Right lobe of liver (tissue), 6 donors: Measurements from ENCODE around the gene OLFM2. TPM values are rescaled to one million over a fixed set of nuclear protein-coding genes. Genes with fewer than 3 reads are reported as not detected.

Experiments
- ATAC-seq, 4 donors: fragments of 200-7000 bp; cut with Tn5 transposase; one replicate each; pipeline ENCODE4 v1.9.1; 2020; ENCODE audit warnings: mild to moderate bottlenecking in 4 of 4, moderate library complexity in 4 of 4
- DNase-seq, 3 donors: peaks; one replicate each; pipeline ENCODE4 v3.0.0-alpha.2; 2020
- H3K27ac ChIP-seq, 3 donors: fragments of 200-600 bp; one replicate each; pipeline ENCODE4 v1.8.0; 2022
- H3K27me3 ChIP-seq, 2 donors: fragments of 200-600 bp; one replicate each; pipeline ENCODE4 v1.8.0; 2022
- H3K36me3 ChIP-seq, 4 donors: fragments of 200-600 bp; sonication (generic) in 1 of 4; one replicate each; pipeline versions ENCODE4 v1.5.1 to v1.8.0; 2017 to 2022; ENCODE audit warnings: control low read depth in 1 of 4
- H3K4me1 ChIP-seq, 4 donors: fragments of 200-600 bp; sonication (generic) in 1 of 4; one replicate each; pipeline versions ENCODE4 v1.5.1 to v1.8.0; 2017 to 2022; ENCODE audit warnings: control low read depth in 1 of 4
- H3K4me3 ChIP-seq, 3 donors: fragments of 200-600 bp; one replicate each; pipeline ENCODE4 v1.8.0; 2022
- H3K9me3 ChIP-seq, 4 donors: fragments of 200-600 bp; sonication (generic) in 1 of 4; one replicate each; pipeline versions ENCODE4 v1.5.1 to v1.8.0; 2017 to 2022; ENCODE audit warnings: control low read depth in 1 of 4
- CTCF ChIP-seq, 4 donors: fragments of 200-600 bp in 3 of 4; fragments of 450-650 bp in 1 of 4; IDR thresholded peaks; one replicate each; pipeline versions ENCODE4 v1.5.1 to v1.8.0; 2016 to 2022; ENCODE audit warnings: antibody characterized with exemption in 4 of 4, mild to moderate bottlenecking in 2 of 4
- POLR2A ChIP-seq: fragments of 450-650 bp; IDR thresholded peaks from one replicate; pipeline ENCODE4 v1.6.1; 2017; ENCODE audit warnings: antibody characterized with exemption, mild to moderate bottlenecking
- WGBS: methylation state at CpG from one replicate; pipeline ENCODE4 v1.1.6; 2018; ENCODE audit warnings: low coverage, low lambda C conversion rate; ENCODE audit not compliant: insufficient coverage; ENCODE audit errors: missing lambda C conversion rate; 5-methylcytosine and 5-hydroxymethylcytosine counted together
- intact Hi-C, 2 donors: fragments of 100-400 bp; cut with DNase I; formaldehyde crosslinking; loops; one replicate each; pipeline versions ENCODE4 v1.11.2 to v1.14.1; 2022
- total RNA-seq, 6 experiments: library from RNA; depleted of rRNA in 2 of 6; stranded (reverse); fragments of >200 nt in 2 of 6; fragmentation: NEBNext Ultra II Directional in 3 of 6; extraction: Animal tissue kit (Norgen Biotek cat#: 25700) in 3 of 6; gene quantifications; one replicate each; pipeline versions ENCODE4 v1.1.0 to v1.2.4, GENCODE V29; 2016 to 2023
- donor health status: DM: no; HTN: yes; CAD: no.
- donor health status: DM: no; HTN: no; CAD: no.
- donor health status: DM: no; HTN: no; CAD: no.
- donor health status: DM: no; HTN: yes; CAD: no.
- donor health status: DM: no; HTN: yes; CAD: no.

The OLFM2 gene
- total RNA-seq, 6 experiments from 2014 or later, result 3.8 to 72.5 (median 31.8) TPM

GRCh38 chr19:9856609-9857008, 79.7 kb downstream of the OLFM2 start:
- no peaks in the 10 kb centered on the region for H3K4me1 ChIP-seq
- no peak overlapping the region for H3K4me3 ChIP-seq
- H3K36me3 ChIP-seq, result no peaks in the 10 kb centered on the region
- intact Hi-C loops, result no loop called here
- ATAC-seq (no peak), DNase-seq (no peak)
- H3K27ac ChIP-seq, result no peak overlapping the region
- 100% methylated on average over 4 of the region's 9 CpGs for WGBS
- TF ChIP-seq POLR2A (no peak), CTCF (IDR thresholded peaks at IDR 0.05) (no peak)
- H3K27me3 ChIP-seq, result no peaks in the 10 kb centered on the region
- H3K9me3 ChIP-seq, result no peaks in the 10 kb centered on the region

- intact Hi-C loops, result no loop called here
- TF ChIP-seq CTCF (IDR thresholded peaks at IDR 0.05) (no peak), POLR2A (no peak)
- no peak for ATAC-seq
- Histone ChIP-seq H3K4me1 (no peaks in the 10 kb centered on the region), H3K4me3 (no peak overlapping the region), H3K36me3 (no peaks in the 10 kb centered on the region), H3K27ac (no peak overlapping the region), H3K9me3 (no peaks in the 10 kb centered on the region), H3K27me3 (no peaks in the 10 kb centered on the region)
- DNase-seq, result no peak
- no CpG with 5 or more reads among the region's 38 CpGs for WGBS
These were observed 82.0 kb downstream of the OLFM2 start for GRCh38 chr19:9854282-9854846.

- Histone ChIP-seq H3K9me3 (no peaks in the 10 kb centered on the region), H3K4me3 (no peak overlapping the region), H3K27ac (no peak overlapping the region), H3K27me3 (no peaks in the 10 kb centered on the region), H3K36me3 (no peaks in the 10 kb centered on the region), H3K4me1 (no peaks in the 10 kb centered on the region)
- TF ChIP-seq POLR2A (no peak), CTCF (IDR thresholded peaks at IDR 0.05) (no peak)
- no peak for ATAC-seq
- DNase-seq, result no peak
- 71% methylated on average over 5 of the region's 19 CpGs for WGBS
- intact Hi-C loops, result no loop called here
These were observed 85.9 kb downstream of the OLFM2 start for GRCh38 chr19:9850235-9850959.

- ATAC-seq (no peak), DNase-seq (no peak)
- H3K9me3 ChIP-seq, result no peaks in the 10 kb centered on the region
- no CpG with 5 or more reads among the region's 7 CpGs for WGBS
- H3K27ac ChIP-seq, result no peak overlapping the region
- H3K36me3 ChIP-seq, result no peaks in the 10 kb centered on the region
- intact Hi-C loops, result no loop called here
- no peaks in the 10 kb centered on the region for H3K27me3 ChIP-seq
- H3K4me1 ChIP-seq, result no peaks in the 10 kb centered on the region
- no peak for TF ChIP-seq CTCF (IDR thresholded peaks at IDR 0.05)
- no peak for TF ChIP-seq POLR2A
- no peak overlapping the region for H3K4me3 ChIP-seq
These were observed 86.5 kb downstream of the OLFM2 start for GRCh38 chr19:9849791-9850190.
